Measurements from ENCODE around the gene AOC2. TPM values are rescaled to one million over a fixed set of nuclear protein-coding genes. Genes with fewer than 3 reads are reported as not detected.

Gene AOC2
- total RNA-seq, 1 experiment from 2014 or later, result 11.0 TPM

DNA sequence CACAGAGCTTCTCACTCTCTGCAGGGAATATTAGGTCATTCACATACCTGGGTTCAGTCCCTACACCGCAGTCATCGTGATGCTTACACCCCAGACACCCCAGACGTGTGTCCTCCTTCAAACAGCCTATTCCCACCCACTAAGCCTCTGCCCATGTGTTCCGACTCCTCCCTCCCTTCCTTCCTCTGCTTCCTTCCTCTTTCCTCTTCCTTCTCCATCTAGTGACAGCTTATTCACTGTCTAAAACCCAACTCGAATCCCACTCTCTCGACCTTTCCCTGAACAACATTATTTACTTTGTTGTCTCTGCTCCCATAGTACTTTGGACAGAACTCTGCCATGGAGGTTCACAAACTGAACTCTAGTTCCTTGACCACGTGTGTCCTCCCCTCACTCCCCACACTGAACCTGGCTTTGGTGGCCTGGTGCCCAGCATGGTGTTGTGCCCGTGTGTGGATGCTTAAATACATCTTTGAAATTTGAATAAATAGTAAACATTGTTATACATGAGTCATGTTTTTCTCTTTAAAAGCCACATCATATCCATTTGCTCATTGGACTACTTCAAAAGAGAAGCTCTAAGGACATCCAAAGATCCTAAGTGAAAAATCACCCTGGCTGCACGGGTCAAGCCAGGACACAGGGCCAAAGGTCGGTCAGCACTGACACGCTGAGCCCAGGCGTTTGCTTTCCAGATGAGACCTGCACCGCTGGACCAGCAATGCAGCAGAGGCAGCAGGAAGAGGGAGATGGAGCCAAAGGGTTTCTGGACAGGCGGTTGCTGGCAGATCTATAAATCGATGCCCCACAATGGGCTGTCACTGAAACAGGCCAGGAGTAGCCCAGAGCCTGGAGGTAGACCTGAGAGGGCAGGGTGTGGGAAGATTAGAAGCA is 42.1 kb downstream of the AOC2 start (continued):
- TF ChIP-seq, protein P1, sequence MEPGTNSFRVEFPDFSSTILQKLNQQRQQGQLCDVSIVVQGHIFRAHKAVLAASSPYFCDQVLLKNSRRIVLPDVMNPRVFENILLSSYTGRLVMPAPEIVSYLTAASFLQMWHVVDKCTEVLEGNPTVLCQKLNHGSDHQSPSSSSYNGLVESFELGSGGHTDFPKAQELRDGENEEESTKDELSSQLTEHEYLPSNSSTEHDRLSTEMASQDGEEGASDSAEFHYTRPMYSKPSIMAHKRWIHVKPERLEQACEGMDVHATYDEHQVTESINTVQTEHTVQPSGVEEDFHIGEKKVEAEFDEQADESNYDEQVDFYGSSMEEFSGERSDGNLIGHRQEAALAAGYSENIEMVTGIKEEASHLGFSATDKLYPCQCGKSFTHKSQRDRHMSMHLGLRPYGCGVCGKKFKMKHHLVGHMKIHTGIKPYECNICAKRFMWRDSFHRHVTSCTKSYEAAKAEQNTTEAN (CRISPR knock-in tag; IDR thresholded peaks at IDR 0.05), result no peak
- TF ChIP-seq TEAD1 (CRISPR knock-in tag; IDR thresholded peaks at IDR 0.05) (no peak), ZBTB21 (CRISPR knock-in tag; IDR thresholded peaks at IDR 0.05; ENCODE audit: borderline replicate concordance) (no peak)
- TF ChIP-seq, protein P2, sequence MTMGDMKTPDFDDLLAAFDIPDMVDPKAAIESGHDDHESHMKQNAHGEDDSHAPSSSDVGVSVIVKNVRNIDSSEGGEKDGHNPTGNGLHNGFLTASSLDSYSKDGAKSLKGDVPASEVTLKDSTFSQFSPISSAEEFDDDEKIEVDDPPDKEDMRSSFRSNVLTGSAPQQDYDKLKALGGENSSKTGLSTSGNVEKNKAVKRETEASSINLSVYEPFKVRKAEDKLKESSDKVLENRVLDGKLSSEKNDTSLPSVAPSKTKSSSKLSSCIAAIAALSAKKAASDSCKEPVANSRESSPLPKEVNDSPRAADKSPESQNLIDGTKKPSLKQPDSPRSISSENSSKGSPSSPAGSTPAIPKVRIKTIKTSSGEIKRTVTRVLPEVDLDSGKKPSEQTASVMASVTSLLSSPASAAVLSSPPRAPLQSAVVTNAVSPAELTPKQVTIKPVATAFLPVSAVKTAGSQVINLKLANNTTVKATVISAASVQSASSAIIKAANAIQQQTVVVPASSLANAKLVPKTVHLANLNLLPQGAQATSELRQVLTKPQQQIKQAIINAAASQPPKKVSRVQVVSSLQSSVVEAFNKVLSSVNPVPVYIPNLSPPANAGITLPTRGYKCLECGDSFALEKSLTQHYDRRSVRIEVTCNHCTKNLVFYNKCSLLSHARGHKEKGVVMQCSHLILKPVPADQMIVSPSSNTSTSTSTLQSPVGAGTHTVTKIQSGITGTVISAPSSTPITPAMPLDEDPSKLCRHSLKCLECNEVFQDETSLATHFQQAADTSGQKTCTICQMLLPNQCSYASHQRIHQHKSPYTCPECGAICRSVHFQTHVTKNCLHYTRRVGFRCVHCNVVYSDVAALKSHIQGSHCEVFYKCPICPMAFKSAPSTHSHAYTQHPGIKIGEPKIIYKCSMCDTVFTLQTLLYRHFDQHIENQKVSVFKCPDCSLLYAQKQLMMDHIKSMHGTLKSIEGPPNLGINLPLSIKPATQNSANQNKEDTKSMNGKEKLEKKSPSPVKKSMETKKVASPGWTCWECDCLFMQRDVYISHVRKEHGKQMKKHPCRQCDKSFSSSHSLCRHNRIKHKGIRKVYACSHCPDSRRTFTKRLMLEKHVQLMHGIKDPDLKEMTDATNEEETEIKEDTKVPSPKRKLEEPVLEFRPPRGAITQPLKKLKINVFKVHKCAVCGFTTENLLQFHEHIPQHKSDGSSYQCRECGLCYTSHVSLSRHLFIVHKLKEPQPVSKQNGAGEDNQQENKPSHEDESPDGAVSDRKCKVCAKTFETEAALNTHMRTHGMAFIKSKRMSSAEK (CRISPR knock-in tag; IDR thresholded peaks at IDR 0.05; ENCODE audit: borderline replicate concordance), result no peak
- TF ChIP-seq, protein P3, sequence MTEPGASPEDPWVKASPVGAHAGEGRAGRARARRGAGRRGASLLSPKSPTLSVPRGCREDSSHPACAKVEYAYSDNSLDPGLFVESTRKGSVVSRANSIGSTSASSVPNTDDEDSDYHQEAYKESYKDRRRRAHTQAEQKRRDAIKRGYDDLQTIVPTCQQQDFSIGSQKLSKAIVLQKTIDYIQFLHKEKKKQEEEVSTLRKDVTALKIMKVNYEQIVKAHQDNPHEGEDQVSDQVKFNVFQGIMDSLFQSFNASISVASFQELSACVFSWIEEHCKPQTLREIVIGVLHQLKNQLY (CRISPR knock-in tag; IDR thresholded peaks at IDR 0.05), result no peak

DNA sequence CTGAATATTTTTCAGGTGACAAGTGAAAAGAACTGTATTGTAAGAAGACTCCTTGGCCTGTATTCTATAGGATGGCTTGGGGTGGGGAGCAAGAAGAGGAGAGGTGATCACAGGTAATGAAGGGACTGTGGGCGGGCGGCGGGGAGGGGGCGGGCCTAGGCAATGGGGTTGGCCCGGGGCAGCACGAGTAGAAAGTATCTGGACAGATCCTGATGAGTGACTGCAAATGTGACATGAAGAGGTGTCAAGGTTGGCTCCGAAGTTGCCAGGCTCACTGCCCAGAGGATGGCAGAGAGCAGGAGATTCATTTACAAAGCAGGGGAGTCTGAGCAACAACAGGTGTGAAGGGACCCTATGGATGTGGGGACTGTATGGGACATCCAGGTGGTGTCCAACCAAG is 45.4 kb downstream of the AOC2 start:
- Mint-ChIP-seq H3K27ac (no peak overlapping the region), H3K4me3 (no peak overlapping the region), H3K27me3 (ENCODE audit: low read depth) (no peaks in the 10 kb centered on the region), H3K9me3 (no peaks in the 10 kb centered on the region), H3K4me1 (peaks cover 13% of the 10 kb centered on the region), H3K36me3 (no peaks in the 10 kb centered on the region)
- no peak for ATAC-seq
- TF ChIP-seq JUN (CRISPR knock-in tag; IDR thresholded peaks at IDR 0.05) (no peak), ZNF671 (CRISPR knock-in tag; IDR thresholded peaks at IDR 0.05) (no peak), MYBL2 (CRISPR knock-in tag; IDR thresholded peaks at IDR 0.05) (no peak), ATF1 (CRISPR knock-in tag; IDR thresholded peaks at IDR 0.05) (no peak), NFE2L1 (CRISPR knock-in tag; IDR thresholded peaks at IDR 0.05) (no peak), ZNF219 (CRISPR knock-in tag; IDR thresholded peaks at IDR 0.05; ENCODE audit: borderline replicate concordance) (no peak), TCF7 (CRISPR knock-in tag; IDR thresholded peaks at IDR 0.05; ENCODE audit: low read depth) (no peak), GABPB1 (CRISPR knock-in tag; IDR thresholded peaks at IDR 0.05) (no peak), MXD4 (CRISPR knock-in tag; IDR thresholded peaks at IDR 0.05; ENCODE audit: borderline replicate concordance) (no peak), ZNF416 (CRISPR knock-in tag; IDR thresholded peaks at IDR 0.05) (no peak), RELA (CRISPR knock-in tag; IDR thresholded peaks at IDR 0.05; ENCODE audit: borderline replicate concordance) (no peak)
- TF ChIP-seq, protein P4, sequence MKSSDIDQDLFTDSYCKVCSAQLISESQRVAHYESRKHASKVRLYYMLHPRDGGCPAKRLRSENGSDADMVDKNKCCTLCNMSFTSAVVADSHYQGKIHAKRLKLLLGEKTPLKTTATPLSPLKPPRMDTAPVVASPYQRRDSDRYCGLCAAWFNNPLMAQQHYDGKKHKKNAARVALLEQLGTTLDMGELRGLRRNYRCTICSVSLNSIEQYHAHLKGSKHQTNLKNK (CRISPR knock-in tag; IDR thresholded peaks at IDR 0.05), result no peak
- TF ChIP-seq, protein P5, sequence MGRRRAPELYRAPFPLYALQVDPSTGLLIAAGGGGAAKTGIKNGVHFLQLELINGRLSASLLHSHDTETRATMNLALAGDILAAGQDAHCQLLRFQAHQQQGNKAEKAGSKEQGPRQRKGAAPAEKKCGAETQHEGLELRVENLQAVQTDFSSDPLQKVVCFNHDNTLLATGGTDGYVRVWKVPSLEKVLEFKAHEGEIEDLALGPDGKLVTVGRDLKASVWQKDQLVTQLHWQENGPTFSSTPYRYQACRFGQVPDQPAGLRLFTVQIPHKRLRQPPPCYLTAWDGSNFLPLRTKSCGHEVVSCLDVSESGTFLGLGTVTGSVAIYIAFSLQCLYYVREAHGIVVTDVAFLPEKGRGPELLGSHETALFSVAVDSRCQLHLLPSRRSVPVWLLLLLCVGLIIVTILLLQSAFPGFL (CRISPR knock-in tag; IDR thresholded peaks at IDR 0.05; ENCODE audit: borderline replicate concordance), result no peak
- TF ChIP-seq, protein P6, sequence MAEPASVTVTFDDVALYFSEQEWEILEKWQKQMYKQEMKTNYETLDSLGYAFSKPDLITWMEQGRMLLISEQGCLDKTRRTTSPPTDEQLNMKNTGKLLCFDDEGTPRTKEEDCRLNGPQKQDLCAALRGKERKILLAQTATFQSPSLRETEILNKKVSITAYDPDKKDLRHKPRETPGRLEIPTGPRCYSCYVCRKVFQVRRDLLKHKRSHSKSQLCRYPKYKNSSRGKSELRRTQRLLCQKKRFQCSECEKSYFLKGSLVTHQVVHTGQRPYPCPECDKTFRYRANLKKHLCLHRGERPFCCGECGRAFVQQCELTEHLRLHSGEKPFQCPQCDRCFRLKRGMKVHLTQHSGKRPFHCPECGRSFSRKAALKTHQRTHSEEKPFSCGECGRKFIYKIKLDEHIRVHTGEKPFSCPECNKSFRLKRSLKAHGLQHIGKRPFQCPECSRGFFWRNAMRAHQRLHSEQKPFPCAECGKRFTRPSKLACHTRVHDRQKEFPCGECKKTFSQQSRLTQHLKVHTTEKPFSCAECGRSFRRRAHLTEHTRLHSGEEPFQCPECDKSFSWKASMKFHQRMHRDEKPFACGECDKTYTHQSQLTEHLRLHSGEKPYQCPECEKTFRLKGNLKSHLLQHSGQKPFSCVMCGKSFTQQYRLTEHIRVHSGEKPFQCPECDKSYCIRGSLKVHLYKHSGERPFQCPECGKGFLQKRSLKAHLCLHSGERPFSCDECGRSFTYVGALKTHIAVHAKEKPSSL (CRISPR knock-in tag; conservative IDR thresholded peaks at IDR 0.05), result no peak
- DNase-seq (ENCODE audit: low spot score), result no peak
- ChIA-PET POLR2A (no interaction called here), CTCF (interaction anchor here (2.5 kb wide), 1 partner anchor 11 kb away, joined by 9 read pairs; no protein-coding TSS in a partner anchor)
